ENCODE data around the gene CASP8AP2.
"Not testable (repeated sequence)": the region's sequence is repeated elsewhere in the genome, so short reads cannot be mapped to it uniquely, and the experiment has no call there.

CASP8AP2 gene

GRCh38 chr6:89890845-89891528, 61.3 kb downstream of the CASP8AP2 start:
- DNase-seq: not testable (repeated sequence)

- not testable (repeated sequence) for DNase-seq
These were observed 62.9 kb downstream of the CASP8AP2 start for GRCh38 chr6:89892577-89892976.

GRCh38 chr6:89894169-89894568, 64.5 kb downstream of the CASP8AP2 start, which contains the start of gene GJA10:
Gene GJA10 (plus strand): TSS chr6:89894469. CDS start chr6:89894469, 0 bp downstream.
- DNase-seq: no peak

GRCh38 chr6:89895276-89895874, 65.7 kb downstream of the CASP8AP2 start:
- DNase-seq: no peak

GRCh38 chr6:89910001-89910901, 80.6 kb downstream of the CASP8AP2 start:
- not testable (repeated sequence) for DNase-seq

- DNase-seq: no peak
These were observed 81.2 kb downstream of the CASP8AP2 start for GRCh38 chr6:89910902-89911240.

- no peak for DNase-seq
These were observed 86.6 kb downstream of the CASP8AP2 start for GRCh38 chr6:89916136-89916920.

GRCh38 chr6:89917216-89917615, 87.5 kb downstream of the CASP8AP2 start:
- no peak for DNase-seq

- no peak for DNase-seq
These were observed 88.2 kb downstream of the CASP8AP2 start for GRCh38 chr6:89917801-89918366.

All from T-helper 9 cell (primary cell).